Measurements from ENCODE around the gene MAP3K5. TPM values are rescaled to one million over a fixed set of nuclear protein-coding genes. Genes with fewer than 3 reads are reported as not detected.
"Not testable (repeated sequence)": the region's sequence is repeated elsewhere in the genome, so short reads cannot be mapped to it uniquely, and the experiment has no call there.

Gene MAP3K5
- total RNA-seq, 1 experiment from 2014 or later: 1.3 TPM

GRCh38 chr6:136695412-136695811 is 96.9 kb downstream of the MAP3K5 start:
- H3K36me3 ChIP-seq (replicated peaks; ENCODE audit: control insufficient read depth, insufficient read depth, low read length): no peaks in the 10 kb centered on the region
- no peaks in the 10 kb centered on the region for H3K27me3 ChIP-seq (ENCODE audit: control insufficient read depth, insufficient read depth, low read length)
- no peak overlapping the region for H3K4me3 ChIP-seq (ENCODE audit: insufficient read depth, low read depth, low read length)
- no peak for DNase-seq

- Histone ChIP-seq H3K36me3 (replicated peaks; ENCODE audit: control insufficient read depth, insufficient read depth, low read length) (no peaks in the 10 kb centered on the region), H3K27me3 (ENCODE audit: control insufficient read depth, insufficient read depth, low read length) (no peaks in the 10 kb centered on the region), H3K4me3 (ENCODE audit: insufficient read depth, low read depth, low read length) (no peak overlapping the region)
- DNase-seq: no peak
These were observed 99.2 kb downstream of the MAP3K5 start for GRCh38 chr6:136693090-136693489.

GRCh38 chr6:136687894-136688293 is 104.4 kb downstream of the MAP3K5 start:
- not testable (repeated sequence) for H3K4me3 ChIP-seq (ENCODE audit: insufficient read depth, low read depth, low read length); H3K27me3 ChIP-seq (ENCODE audit: control insufficient read depth, insufficient read depth, low read length); H3K36me3 ChIP-seq (replicated peaks; ENCODE audit: control insufficient read depth, insufficient read depth, low read length); DNase-seq

- no peak overlapping the region for H3K4me3 ChIP-seq (ENCODE audit: insufficient read depth, low read depth, low read length)
- no peak for DNase-seq
- H3K36me3 ChIP-seq (replicated peaks; ENCODE audit: control insufficient read depth, insufficient read depth, low read length): no peaks in the 10 kb centered on the region
- no peaks in the 10 kb centered on the region for H3K27me3 ChIP-seq (ENCODE audit: control insufficient read depth, insufficient read depth, low read length)
These were observed 106.7 kb downstream of the MAP3K5 start for GRCh38 chr6:136685540-136686108.

DNA sequence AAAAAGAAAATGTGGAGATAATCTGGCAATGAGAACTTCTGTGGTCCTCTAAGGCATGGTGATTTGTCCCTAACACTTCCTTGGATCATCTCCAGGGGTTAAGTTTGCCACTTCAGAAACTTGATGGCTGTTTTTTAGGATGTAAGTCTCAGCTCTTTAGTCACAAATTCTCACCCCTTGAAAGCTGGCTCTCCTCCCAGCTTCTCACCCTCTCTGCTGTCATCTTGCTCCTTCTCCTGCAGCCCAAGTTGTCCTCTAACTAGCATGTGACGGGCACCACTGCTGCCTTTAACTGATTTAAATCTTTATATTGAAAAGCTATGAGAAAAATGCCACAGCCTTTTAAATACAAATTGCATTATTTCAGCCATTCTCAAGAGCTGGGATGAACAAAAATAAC is 107.8 kb downstream of the MAP3K5 start:
- DNase-seq: no peak
- Histone ChIP-seq H3K36me3 (replicated peaks; ENCODE audit: control insufficient read depth, insufficient read depth, low read length) (no peaks in the 10 kb centered on the region), H3K27me3 (ENCODE audit: control insufficient read depth, insufficient read depth, low read length) (no peaks in the 10 kb centered on the region), H3K4me3 (ENCODE audit: insufficient read depth, low read depth, low read length) (no peak overlapping the region)

GRCh38 chr6:136683209-136683941 is 108.9 kb downstream of the MAP3K5 start:
- no peak for DNase-seq
- H3K27me3 ChIP-seq (ENCODE audit: control insufficient read depth, insufficient read depth, low read length): no peaks in the 10 kb centered on the region
- no peaks in the 10 kb centered on the region for H3K36me3 ChIP-seq (replicated peaks; ENCODE audit: control insufficient read depth, insufficient read depth, low read length)
- no peak overlapping the region for H3K4me3 ChIP-seq (ENCODE audit: insufficient read depth, low read depth, low read length)

GRCh38 chr6:136682292-136682691 is 110.0 kb downstream of the MAP3K5 start:
- Histone ChIP-seq H3K36me3 (replicated peaks; ENCODE audit: control insufficient read depth, insufficient read depth, low read length) (no peaks in the 10 kb centered on the region), H3K27me3 (ENCODE audit: control insufficient read depth, insufficient read depth, low read length) (no peaks in the 10 kb centered on the region), H3K4me3 (ENCODE audit: insufficient read depth, low read depth, low read length) (no peak overlapping the region)
- no peak for DNase-seq

- H3K36me3 ChIP-seq (replicated peaks; ENCODE audit: control insufficient read depth, insufficient read depth, low read length): no peaks in the 10 kb centered on the region
- DNase-seq: no peak
- no peak overlapping the region for H3K4me3 ChIP-seq (ENCODE audit: insufficient read depth, low read depth, low read length)
- no peaks in the 10 kb centered on the region for H3K27me3 ChIP-seq (ENCODE audit: control insufficient read depth, insufficient read depth, low read length)
These were observed 114.5 kb downstream of the MAP3K5 start for GRCh38 chr6:136677822-136678221.

GRCh38 chr6:136677344-136677743 is 114.9 kb downstream of the MAP3K5 start:
- Histone ChIP-seq H3K4me3 (ENCODE audit: insufficient read depth, low read depth, low read length) (no peak overlapping the region), H3K36me3 (replicated peaks; ENCODE audit: control insufficient read depth, insufficient read depth, low read length) (no peaks in the 10 kb centered on the region), H3K27me3 (ENCODE audit: control insufficient read depth, insufficient read depth, low read length) (no peaks in the 10 kb centered on the region)
- no peak for DNase-seq

- Histone ChIP-seq H3K4me3 (ENCODE audit: insufficient read depth, low read depth, low read length) (no peak overlapping the region), H3K36me3 (replicated peaks; ENCODE audit: control insufficient read depth, insufficient read depth, low read length) (no peaks in the 10 kb centered on the region), H3K27me3 (ENCODE audit: control insufficient read depth, insufficient read depth, low read length) (no peaks in the 10 kb centered on the region)
- DNase-seq: no peak
These were observed 116.2 kb downstream of the MAP3K5 start for GRCh38 chr6:136676075-136676474.

DNA sequence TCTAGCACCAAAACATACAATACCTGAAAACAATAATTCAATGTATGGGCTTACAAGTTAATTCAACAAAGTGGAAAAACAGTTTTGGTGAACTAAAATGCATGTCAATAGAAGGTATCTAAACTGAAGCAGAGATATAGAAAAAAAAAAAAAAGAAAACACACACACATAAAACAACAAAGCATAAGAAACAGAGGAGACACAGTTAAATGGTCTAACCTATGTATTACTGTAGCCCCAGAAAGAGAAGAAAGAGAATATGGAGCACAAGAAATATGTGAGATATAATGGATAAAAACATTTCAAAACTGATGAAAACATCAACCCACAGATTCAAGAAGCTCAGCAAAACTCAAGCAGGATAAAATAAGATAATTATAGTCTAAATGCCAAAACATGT is 118.7 kb downstream of the MAP3K5 start:
- no peak overlapping the region for H3K4me3 ChIP-seq (ENCODE audit: insufficient read depth, low read depth, low read length)
- no peak for DNase-seq

DNA sequence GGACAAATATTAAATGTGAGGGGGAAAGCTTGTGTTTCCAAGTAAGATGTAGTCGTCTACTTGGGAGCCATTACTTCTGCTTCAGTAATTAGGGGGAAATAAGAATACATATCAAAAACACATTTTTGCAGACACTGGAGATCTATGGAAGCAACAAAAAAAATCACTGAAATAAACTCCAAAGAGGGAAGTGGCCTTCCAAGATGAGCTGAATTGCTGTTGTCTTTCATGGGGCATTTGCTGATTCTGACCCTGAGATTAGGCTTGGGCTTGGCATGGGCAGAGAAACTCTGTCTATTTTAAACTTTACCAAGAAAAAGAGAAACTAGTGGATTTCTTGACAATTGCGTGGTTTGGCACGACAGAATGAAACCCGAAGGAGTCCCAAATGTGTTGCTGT is 120.1 kb downstream of the MAP3K5 start:
- DNase-seq: no peak
- H3K4me3 ChIP-seq (ENCODE audit: insufficient read depth, low read depth, low read length): no peak overlapping the region
- H3K27me3 ChIP-seq (ENCODE audit: control insufficient read depth, insufficient read depth, low read length): no peaks in the 10 kb centered on the region
- H3K36me3 ChIP-seq (replicated peaks; ENCODE audit: control insufficient read depth, insufficient read depth, low read length): no peaks in the 10 kb centered on the region

More for the DNA sequence above, 118.7 kb downstream of the MAP3K5 start:
- Histone ChIP-seq H3K27me3 (ENCODE audit: control insufficient read depth, insufficient read depth, low read length) (no peaks in the 10 kb centered on the region), H3K36me3 (replicated peaks; ENCODE audit: control insufficient read depth, insufficient read depth, low read length) (no peaks in the 10 kb centered on the region)

DNA sequence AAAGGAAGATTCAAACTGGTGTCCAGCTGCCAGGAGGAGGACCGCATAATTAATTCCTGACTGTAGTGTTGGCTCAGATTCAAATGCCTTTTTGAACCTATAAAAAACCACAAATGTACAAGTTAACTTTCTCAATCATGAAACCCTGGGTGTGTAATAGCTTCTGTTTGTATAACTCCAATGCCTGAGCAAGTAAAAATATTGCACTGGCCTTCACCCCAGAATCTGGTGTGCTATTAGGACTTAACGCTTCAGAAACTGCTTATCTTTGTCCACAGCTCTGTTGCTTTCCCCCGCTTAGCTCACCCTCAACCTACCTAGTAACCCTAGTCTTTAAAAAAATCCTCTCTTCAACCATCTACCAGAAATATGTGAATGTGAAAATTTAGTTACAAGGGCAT is 123.0 kb downstream of the MAP3K5 start:
- Histone ChIP-seq H3K36me3 (replicated peaks; ENCODE audit: control insufficient read depth, insufficient read depth, low read length) (no peaks in the 10 kb centered on the region), H3K27me3 (ENCODE audit: control insufficient read depth, insufficient read depth, low read length) (no peaks in the 10 kb centered on the region), H3K4me3 (ENCODE audit: insufficient read depth, low read depth, low read length) (no peak overlapping the region)
- DNase-seq: no peak

DNA sequence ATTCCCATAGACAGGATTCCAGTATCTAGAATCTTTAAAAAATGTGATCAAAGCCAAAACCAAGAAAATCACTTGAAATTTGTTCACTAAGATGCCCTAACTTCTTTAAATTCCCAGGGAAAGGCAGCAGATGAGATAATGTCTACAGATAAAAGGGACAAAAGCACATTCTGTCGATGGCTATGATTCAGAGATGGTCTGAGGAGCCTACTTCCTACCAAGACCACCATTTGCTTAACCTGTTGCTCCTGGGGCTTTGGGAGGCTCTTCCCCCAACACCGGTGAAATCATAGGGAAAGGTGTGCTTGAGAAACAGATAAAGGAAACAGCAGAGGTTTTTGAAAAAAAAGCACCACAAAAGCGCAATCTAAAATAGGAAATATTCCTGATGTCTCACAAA is 123.7 kb downstream of the MAP3K5 start:
- no peak for DNase-seq

DNA sequence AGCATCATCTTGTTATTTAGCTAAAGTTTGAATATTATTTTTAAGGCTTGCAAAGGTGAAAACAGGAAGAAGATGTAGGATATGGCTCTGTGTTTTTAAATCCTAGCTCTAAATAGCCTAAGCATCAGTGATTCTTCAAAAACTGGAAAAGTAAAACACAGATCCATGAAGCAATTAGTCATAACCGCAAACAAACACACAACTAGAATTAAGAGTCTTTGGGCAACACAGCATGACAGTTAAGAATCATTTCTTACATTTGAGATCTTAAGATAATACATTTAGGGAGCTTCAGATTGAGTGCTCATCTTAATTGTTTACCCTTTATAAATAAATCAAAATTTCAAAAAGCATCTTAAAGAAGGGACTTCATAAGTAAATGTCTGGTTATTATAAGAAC is 126.2 kb downstream of the MAP3K5 start:
- H3K27me3 ChIP-seq (ENCODE audit: control insufficient read depth, insufficient read depth, low read length): no peaks in the 10 kb centered on the region
- no peak overlapping the region for H3K4me3 ChIP-seq (ENCODE audit: insufficient read depth, low read depth, low read length)
- H3K36me3 ChIP-seq (replicated peaks; ENCODE audit: control insufficient read depth, insufficient read depth, low read length): no peaks in the 10 kb centered on the region
- no peak for DNase-seq

More for the DNA sequence above, 123.7 kb downstream of the MAP3K5 start:
- Histone ChIP-seq H3K4me3 (ENCODE audit: insufficient read depth, low read depth, low read length) (no peak overlapping the region), H3K27me3 (ENCODE audit: control insufficient read depth, insufficient read depth, low read length) (no peaks in the 10 kb centered on the region), H3K36me3 (replicated peaks; ENCODE audit: control insufficient read depth, insufficient read depth, low read length) (no peaks in the 10 kb centered on the region)

Data from H7 (cell line).